GM19468 (cell line): ENCODE measurements around the gene RABL3.
A peak's percentile ranks its signal among the peaks of the same experiment; 100 is the strongest.
"Not testable (repeated sequence)": the region's sequence is repeated elsewhere in the genome, so short reads cannot be mapped to it uniquely, and the experiment has no call there.

Experiments used
- ATAC-seq: cut with Tn5 transposase; IDR thresholded peaks from one replicate; pipeline ENCODE4 v1.9.1; 2021; ENCODE audit warnings: mild to moderate bottlenecking, moderate library complexity, moderate number of reproducible peaks; ENCODE audit not compliant: unreplicated experiment; ENCODE audit errors: extremely low read depth

Gene RABL3, protein sequence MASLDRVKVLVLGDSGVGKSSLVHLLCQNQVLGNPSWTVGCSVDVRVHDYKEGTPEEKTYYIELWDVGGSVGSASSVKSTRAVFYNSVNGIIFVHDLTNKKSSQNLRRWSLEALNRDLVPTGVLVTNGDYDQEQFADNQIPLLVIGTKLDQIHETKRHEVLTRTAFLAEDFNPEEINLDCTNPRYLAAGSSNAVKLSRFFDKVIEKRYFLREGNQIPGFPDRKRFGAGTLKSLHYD

DNA sequence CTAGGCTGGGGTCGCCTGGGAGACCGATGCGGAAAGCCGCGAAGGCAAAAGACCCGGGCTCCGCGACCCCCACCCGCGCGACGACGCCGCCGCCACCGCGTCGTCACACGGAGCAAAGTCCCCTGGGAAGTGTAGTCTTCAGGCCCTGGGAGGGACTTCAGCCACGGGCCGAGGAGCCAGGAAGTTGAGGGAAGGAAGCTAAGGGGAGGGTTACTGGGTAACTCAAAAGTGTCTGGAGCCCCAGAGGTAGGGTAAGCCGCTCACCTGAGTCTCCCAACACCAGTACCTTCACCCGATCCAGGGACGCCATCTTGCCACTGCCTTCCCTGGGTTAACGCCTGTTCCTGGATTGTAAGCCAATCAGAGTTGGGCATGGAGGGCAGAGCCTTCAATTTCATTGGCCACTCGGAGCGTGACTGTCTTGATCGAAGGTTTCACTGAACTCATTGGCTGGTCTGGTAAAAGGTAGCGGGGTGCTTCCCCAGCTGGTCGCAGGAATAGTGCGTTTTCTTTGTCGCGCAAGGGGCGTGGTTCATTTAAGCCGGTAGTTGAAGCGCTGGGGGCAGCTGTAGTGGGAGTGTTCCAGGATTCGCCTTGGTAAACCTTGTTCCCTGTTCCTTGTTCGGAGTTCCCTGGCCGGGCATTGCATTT lies at the start of gene RABL3, which contains the start of gene GTF2E1:
Gene RABL3, minus strand, starts transcription at position 319 of the 651 bp plus-strand sequence. Its CDS starts 9 bp downstream, at position 310.
Gene GTF2E1, plus strand, starts transcription at position 547 of the 651 bp plus-strand sequence. CDS start 7,809 bp downstream, outside the sequence.
- ATAC-seq, result peak; percentile 99

DNA sequence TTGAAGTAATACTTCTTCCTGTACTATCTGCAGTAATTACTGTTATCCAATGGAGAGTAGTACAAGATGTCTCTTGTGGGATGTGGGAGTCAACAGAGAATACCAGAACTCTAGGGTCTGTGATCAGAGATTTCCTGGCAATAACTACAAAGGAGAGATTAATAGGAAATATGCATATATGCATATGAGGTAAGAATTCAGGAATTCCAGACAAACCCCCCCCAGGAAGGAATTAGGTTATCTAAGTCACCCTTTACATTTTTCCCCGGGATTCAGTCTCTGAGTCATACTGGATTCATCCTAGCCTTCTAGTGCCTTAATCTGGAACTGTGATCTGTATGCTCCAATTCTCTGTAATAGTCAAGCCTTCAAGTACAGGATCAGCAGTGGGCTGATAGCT lies 49.6 kb upstream of the RABL3 start:
- ATAC-seq, result no peak

DNA sequence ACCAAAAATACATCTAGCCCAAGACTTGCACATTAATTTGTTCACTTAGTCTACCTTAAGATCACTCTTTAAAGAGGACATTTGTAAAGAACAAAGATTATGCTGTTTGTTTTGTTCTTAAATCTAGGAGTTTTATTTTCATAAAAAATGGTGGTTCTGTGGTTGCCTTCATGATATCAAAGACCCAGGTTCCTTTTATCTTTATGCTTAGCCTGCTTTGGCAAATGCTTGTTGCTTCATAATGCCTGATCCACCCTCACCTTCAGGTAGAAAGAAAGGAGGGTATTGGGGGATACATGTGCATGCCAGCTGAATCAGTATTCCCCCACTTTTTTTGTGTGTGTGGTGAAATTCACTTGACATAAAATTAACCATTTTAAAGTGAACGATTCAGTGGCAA lies 48.7 kb upstream of the RABL3 start:
- no peak for ATAC-seq

DNA sequence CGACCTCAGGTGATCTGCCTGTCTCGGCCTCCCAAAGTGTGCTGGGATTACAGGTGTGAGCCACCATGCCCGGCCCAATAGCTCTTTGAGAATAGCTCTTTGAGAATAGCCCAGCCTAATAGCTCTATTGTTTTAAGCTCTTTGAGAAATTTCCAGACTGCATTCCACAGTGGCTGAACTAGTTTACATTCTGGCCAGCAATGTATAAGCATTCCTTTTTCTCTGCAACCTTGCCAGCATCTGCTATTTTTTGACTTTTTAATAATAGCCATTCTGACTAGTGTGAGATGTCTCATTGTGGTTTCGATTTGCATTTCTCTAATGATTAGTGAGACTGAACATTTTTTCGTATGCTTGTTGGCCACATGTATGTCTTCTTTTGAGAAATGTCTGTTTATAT lies 43.5 kb upstream of the RABL3 start:
- peak; percentile 72 for ATAC-seq

DNA sequence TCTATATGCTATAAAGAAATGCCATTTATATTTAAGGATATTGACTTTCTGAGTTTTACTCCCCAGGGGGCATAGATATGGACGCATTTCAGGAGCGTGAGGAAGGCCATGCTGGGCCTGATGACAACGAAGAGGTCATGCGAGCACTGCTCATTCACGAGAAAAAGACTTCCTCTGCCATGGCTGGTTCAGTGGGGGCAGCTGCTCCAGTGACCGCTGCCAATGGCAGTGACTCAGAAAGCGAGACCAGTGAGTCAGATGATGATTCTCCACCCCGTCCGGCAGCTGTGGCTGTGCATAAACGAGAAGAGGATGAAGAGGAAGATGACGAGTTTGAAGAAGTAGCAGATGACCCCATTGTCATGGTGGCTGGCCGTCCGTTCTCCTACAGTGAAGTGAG lies 38.7 kb upstream of the RABL3 start:
- peak; percentile 87 for ATAC-seq

DNA sequence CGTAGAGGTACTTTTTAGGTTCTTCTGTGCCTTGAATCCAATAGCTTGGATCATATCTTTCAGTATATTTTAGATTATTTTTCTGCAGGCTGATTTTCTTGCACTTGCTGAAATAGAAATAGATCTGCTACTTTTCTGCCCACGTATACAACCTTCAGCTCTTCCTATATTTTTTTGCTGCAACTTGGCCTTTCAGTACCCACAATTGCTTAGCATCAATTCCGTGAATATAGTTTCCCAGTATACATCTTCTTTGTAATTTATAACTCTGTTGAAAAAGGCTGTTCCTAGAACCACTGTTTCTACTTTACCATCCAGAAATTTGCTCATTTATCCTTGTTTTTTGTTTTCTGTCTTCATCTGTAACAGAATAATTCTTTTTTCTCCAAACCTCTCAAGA lies 36.5 kb upstream of the RABL3 start:
- no peak for ATAC-seq

DNA sequence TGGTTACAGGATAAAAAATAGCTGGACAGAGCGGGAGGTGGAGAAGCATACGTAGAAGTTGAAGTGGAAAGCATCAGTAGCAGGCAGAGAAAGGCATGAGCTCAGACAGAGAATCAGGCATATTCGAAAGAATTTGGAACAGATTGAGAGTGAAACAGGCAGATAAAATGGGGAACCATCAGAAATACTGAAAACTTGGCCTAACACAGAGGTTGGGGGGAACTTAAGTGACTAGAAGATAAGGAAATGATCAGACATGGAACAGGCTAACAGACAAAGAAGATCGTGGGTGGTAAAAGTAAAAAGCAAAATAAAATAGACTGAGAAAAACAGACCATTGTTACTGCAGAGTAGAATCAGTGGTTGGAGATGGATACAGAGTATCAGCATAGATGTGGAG lies 33.1 kb upstream of the RABL3 start:
- ATAC-seq, result no peak

DNA sequence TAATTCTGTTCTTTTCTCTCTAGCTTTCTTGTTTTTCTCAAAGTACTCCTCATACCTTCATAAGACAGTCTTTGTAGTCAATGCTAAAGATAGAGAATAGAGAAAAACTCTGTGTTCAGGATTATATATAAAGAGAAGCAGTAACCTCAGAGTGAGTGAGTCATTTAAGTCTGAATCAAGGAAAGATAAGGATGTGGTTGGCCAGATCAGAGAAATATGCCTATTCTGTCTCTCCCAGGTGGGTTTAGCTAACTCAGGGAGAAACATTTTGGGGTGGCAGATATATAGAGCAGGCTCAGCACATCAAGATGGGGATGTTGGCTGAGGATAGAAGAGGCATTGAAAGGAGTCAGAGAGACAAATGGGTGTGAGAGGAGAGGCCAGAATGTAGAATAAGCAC lies 31.6 kb upstream of the RABL3 start:
- no peak for ATAC-seq

DNA sequence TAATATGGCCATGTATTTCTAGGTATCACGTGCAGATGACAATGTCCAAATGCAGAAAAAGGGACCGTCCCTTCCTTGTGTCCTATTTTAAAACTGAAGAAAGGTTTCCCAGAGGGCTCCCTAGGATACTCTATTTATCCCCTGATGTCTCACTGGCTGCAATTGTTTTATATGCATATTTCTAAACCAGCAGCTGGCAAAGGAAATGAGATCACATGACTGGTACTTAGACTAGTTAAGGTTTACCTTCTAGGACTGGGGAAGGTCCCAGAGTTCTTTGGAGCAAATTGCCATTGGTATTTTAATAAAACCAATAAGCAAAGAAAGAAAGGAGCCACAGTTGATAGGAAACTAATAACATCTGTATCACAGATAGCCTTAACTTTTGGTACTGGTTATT lies 29.8 kb upstream of the RABL3 start:
- ATAC-seq, result no peak

DNA sequence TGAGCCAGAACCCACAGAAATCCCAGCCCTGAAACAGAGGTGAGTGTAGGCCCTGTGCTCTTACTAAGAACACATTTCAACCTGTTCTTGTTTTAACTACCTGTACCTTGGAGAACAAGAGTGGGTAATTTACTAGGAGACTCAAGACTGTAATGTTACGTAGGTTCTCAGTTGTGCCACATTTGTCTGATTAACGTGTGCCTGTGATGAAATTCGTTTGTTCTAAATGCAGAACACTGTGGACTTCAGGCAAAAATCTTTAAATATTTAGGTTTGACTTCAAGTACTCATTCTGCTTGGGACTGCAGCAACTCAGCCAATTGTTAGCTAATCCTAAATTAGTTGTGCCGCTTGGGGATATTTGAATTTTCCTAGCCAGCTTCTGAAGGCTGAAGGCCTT lies 28.6 kb upstream of the RABL3 start:
- no peak for ATAC-seq

DNA sequence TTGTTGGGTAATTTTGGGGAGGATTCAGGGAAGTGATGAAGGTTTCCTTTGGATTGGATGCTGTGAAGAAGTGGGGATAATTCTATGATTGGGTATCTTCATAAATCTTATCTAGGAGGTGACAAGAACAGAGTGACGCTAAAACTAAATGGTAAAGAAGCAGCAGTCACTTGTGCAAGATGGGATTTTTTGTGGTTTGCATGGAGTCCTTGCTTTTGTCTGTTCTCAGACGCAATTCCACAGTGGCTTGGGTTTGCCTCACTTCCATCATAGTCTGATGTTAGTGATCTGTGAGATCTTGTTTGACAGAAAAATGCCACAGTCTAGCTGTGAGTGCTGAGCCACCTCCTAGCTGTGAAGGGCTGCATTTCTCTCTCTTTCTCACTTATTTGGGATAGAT lies 27.1 kb upstream of the RABL3 start:
- no peak for ATAC-seq

DNA sequence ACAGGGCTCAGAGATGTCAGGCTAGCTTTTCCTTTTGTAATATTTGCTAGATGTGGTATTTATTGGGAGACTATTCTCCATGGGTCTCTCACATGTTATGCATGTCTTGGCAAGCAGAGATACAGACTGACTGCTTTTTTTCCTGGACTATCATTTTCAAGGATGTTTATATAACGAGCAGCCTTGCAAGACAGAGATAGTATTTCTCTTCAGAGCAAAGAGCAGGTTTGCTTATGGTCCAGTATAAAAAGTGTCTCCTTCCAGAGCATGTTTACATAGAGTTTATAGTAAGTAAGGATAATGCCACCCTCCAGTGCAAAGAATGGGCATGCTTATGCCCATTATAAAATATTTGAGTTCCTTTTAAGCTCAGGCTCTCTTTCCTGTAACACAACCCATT lies 24.8 kb upstream of the RABL3 start:
- ATAC-seq, result no peak

DNA sequence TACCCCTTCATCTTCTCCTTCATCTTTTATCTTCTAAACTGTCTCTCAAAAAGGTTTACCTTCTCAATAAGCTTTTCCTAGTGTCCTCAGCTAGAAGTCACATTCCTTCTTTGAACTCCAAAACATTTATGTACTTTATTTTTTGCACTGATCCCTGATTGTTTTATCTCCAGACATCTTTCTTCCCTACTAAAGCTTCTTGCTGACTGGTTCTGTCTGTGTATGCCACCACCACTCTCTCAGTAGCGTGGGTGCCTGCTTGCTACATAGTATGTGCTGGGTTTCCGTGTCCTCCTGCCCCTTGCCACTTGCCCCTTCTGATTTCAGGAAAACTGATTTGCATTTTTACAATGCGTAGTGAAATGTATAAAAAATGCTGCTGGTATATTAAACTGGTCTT lies 24.3 kb upstream of the RABL3 start:
- ATAC-seq, result no peak

DNA sequence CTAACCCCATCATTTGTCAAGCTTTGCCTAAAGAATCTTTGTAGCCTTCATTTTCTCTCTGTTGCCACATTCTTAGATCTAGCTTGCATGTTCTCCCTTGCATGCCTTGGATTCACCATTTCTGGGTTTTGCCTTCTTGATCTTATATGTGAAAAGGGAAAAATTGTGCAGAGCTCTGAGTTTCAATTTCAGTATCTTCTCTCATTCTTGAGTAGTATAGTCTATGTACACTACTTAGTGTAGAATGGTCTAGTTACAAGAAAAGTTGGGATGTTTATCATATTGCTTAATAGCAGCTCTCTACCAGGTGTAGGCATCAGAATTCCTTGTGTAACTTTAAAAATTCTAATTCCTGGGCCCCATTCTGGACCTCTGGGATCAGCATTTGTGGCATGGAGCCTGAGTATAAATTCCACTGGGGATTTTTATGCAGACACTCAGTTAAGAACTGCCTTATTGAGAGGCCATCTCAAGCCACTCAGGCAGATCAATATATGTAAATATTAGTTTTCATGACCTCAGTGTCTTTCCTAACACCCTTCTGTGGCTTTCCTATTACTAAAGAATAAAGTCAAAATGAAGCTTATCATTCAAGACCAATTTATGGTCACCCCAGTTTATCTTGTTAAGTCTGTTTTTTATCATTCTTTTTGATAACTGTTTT lies 23.6 kb upstream of the RABL3 start:
- ATAC-seq, result peak; percentile 41

DNA sequence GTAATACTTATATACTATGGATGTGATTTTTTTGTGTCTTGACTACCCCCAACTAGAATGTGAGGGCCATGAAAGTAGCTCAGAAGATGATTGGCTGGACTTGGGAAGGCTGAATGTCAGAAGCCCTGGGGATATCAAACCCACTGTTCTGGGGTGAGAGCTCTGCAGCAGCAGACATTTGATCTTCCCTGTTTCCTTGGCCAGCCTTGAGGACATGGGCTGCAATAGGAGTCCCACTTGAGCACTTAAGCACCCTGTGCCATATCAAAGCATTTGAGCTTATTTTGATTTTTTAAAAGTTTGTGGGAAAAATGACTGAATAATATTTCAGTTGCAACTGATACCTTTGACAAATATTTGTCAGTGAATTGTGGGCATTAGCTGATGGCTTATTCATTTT lies 21.9 kb upstream of the RABL3 start:
- no peak for ATAC-seq

DNA sequence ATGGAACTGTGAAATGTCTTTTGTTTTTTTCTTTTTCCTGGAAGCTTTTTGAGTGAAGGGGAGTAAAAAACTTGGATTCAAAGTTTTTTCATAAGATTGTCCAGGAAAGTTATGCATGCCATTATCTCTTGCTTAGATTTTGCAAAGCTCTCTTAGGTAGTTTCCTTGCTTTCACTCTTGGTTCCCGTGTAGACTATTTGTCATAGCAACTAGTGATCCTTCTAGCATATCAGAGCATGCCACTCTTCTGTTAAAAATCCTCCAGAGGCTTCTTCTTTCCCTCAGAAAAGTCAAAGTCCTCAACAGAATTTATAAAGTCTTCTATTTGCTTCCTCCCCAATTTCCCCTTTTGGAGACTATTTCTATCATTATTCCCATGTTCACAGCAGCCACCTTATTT lies 21.3 kb upstream of the RABL3 start:
- no peak for ATAC-seq

DNA sequence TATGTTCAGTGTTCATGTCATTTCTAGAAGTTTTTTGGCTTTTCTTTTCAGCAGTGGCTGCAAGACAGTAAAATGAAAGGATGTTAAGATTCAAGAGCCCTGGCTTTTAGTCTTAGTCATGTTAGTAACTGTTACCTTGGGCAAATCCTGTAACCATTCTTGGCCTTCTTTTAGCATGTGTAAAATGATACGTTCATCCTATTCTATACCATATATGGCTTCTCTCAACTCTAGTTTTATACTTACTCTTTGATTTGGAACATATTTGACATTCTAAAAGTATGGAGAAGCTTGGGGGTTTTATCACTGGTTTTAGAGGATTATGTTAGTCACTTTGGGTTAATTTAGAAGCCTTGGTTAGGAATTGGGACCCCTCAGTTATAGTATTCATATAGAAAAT lies 20.3 kb upstream of the RABL3 start:
- ATAC-seq, result no peak

DNA sequence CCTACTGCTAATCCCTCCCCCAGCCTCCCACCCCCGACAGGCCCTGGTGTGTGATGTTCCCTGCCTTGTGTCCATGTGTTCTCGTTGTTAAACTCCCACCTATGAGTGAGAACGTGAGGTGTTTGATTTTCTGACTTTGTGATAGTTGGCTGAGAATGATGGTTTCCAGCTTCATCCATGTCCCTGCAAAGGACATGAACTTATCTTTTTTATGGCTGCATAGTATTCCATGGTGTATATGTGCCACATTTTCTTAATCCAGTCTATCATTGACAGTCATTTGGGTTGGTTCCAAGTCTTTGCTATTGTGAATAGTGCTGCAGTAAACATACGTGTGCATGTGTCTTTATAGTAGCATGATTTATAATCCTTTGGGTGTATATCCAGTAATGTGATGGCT lies 16.2 kb upstream of the RABL3 start:
- ATAC-seq, result not testable (repeated sequence)

DNA sequence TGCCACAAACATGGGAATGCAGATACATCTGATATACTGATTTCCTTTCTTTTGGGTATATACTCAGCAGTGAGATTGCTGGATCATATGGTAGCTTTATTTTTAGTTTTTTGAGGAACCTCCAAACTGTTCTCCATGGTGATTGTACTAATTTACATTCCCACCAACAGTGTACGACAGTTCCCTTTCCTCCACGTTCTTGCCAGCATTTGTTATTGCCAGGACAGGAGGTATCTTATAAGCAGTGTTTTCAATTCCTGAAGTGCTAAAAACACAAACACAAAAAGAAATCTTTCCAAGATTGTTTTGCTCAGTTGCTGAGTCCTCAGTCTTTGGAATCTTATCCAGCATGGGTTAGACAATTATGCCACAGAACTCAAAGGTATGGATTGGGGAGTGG lies 13.7 kb upstream of the RABL3 start:
- no peak for ATAC-seq

DNA sequence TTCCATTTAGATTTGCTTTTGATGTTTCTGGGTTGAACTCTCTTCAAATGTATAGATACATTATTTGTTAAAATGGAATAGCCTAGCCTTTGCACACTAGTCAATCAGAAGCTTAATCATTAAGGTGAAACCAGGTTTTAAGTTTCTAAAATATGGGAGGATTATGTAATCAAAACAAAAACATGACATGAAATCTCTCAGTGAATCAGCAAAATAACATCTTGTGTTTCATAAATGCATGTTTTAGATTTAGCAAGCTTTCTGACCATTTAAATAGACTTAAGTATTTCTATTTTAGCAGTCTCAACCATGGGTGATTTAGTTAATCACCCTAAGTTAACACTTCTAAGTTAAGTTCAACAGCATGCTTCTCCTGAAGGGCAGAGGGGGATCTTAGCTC lies 11.5 kb upstream of the RABL3 start:
- ATAC-seq, result no peak

DNA sequence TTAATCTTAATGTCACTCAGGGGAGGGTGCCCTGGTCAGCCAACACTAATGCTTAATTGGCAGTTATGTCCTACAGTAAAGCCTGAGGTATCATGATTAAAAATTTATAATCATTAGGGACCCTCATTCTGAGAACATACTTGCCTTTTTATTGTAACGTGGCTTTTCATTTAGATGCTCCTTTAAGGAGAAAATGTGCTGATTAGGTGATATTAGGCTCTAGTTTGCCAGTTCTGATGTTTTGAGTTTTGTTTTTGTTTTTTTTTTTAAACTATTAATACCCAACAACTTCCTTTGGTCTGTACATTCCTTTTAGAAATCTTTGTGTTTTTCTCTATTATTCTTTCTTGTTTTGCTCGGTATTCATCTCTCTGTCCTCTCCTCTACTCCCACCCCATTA lies 10.5 kb upstream of the RABL3 start:
- no peak for ATAC-seq

DNA sequence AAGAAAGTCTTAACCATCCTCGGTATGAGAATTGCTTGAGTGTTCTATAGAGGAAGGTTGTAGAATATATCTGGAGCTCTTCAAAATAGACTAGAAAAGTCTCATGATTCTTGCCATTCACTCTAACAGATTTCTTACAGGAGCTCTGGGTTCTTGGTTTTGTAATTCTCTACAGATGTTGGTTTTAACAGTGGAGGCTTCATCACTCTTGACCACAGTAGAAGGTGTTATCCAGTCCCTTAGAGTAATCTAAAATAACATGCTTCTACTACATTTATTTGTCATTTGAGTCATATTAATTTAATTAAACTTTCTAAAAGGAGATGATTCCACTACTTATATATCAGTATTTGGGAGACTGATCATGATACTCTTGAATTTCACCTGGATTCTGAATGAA lies 9.9 kb upstream of the RABL3 start:
- ATAC-seq, result no peak
